HEK293 (cell line): ENCODE measurements around the gene TRMT1.

Source experiments
- CTCF ChIA-PET: fragments of 350-600 bp; formaldehyde crosslinking; extraction: SDS; loops from one replicate; lab custom pipeline; 2021; ENCODE audit warnings: antibody characterized with exemption; lab: Yijun Ruan, JAX
- POLR2A ChIA-PET: fragments of 300-600 bp; formaldehyde crosslinking; extraction: SDS; loops from one replicate; lab custom pipeline; 2020; ENCODE audit warnings: antibody characterized with exemption, inconsistent platforms; lab: Yijun Ruan, JAX
- H3K27ac ChIP-seq: fragments of 200-500 bp; sonication (Bioruptor generic); 2 replicates; pipeline ENCODE4 v1.5.1; 2014; ENCODE audit warnings: low read depth, low read length, control low read depth, inconsistent platforms; ENCODE audit errors: extremely low read depth
- H3K36me3 ChIP-seq, 2 experiments: fragments of 200-500 bp in 1 of 2; sonication (Bioruptor generic) in 1 of 2; 1 replicate in 1 of 2; 2 replicates in 1 of 2; pipeline ENCODE4 v1.5.1; 2014 to 2017; ENCODE audit warnings: inconsistent platforms in 2 of 2, low read length in 2 of 2; ENCODE audit not compliant: control insufficient read depth in 2 of 2, insufficient read depth in 1 of 2
- H3K4me1 ChIP-seq: fragments of 200-500 bp; sonication (Bioruptor generic); 2 replicates; pipeline ENCODE4 v1.5.1; 2014; ENCODE audit warnings: mild to moderate bottlenecking, low read length, inconsistent platforms; ENCODE audit not compliant: control insufficient read depth, insufficient read depth
- H3K4me3 ChIP-seq: 2 replicates; pipeline ENCODE4 v1.5.1; 2011; ENCODE audit warnings: low read depth, mild to moderate bottlenecking, control low read depth, low read length, moderate library complexity
- H3K9me3 ChIP-seq: fragments of 200-500 bp; sonication (Bioruptor generic); 2 replicates; pipeline ENCODE4 v1.5.1; 2014; ENCODE audit warnings: low read depth, low read length, inconsistent platforms; ENCODE audit not compliant: control insufficient read depth, insufficient read depth
- GLIS1 ChIP-seq: fragments of 450-650 bp; formaldehyde crosslinking; IDR thresholded peaks from 2 replicates; pipeline ENCODE4 v1.5.1; 2016; ENCODE audit warnings: missing biosample characterization, missing genetic modification characterization
- SCRT1 ChIP-seq: fragments of 450-650 bp; formaldehyde crosslinking; IDR thresholded peaks from 2 replicates; pipeline ENCODE4 v1.5.1; 2016; ENCODE audit warnings: missing biosample characterization, missing genetic modification characterization, borderline replicate concordance
- SCRT2 ChIP-seq: fragments of 450-650 bp; formaldehyde crosslinking; IDR thresholded peaks from 2 replicates; pipeline ENCODE4 v1.5.1; 2016; ENCODE audit warnings: missing biosample characterization, missing genetic modification characterization
- TRIM28 ChIP-seq: IDR thresholded peaks from 2 replicates; pipeline ENCODE4 v1.6.1; 2011; ENCODE audit warnings: low read length, control low read depth, borderline replicate concordance
- ZBTB17 ChIP-seq: fragments of 450-650 bp; formaldehyde crosslinking; IDR thresholded peaks from 2 replicates; pipeline ENCODE4 v1.5.1; 2016; ENCODE audit warnings: missing biosample characterization, missing genetic modification characterization
- ZFHX2 ChIP-seq: fragments of 450-650 bp; formaldehyde crosslinking; conservative IDR thresholded peaks from 2 replicates; pipeline ENCODE4 v1.5.1; 2016; ENCODE audit warnings: missing biosample characterization, missing genetic modification characterization
- ZIC2 ChIP-seq: fragments of 450-650 bp; formaldehyde crosslinking; IDR thresholded peaks from 2 replicates; pipeline ENCODE4 v1.5.1; 2016; ENCODE audit warnings: missing biosample characterization, missing genetic modification characterization
- ZNF138 ChIP-seq: fragments of 450-650 bp; formaldehyde crosslinking; IDR thresholded peaks from 2 replicates; pipeline ENCODE4 v1.5.1; 2016; ENCODE audit warnings: missing biosample characterization, missing genetic modification characterization, borderline replicate concordance
- ZNF146 ChIP-seq: fragments of 450-650 bp; formaldehyde crosslinking; IDR thresholded peaks from 2 replicates; pipeline ENCODE4 v1.5.1; 2016; ENCODE audit warnings: missing biosample characterization, missing genetic modification characterization
- ZNF23 ChIP-seq: fragments of 450-650 bp; formaldehyde crosslinking; IDR thresholded peaks from 2 replicates; pipeline ENCODE4 v1.5.1; 2016; ENCODE audit warnings: missing biosample characterization, missing genetic modification characterization, borderline replicate concordance
- ZNF530 ChIP-seq: fragments of 450-650 bp; formaldehyde crosslinking; IDR thresholded peaks from 2 replicates; pipeline ENCODE4 v1.5.1; 2016; ENCODE audit warnings: low read depth, missing biosample characterization, missing genetic modification characterization
- ZNF548 ChIP-seq: fragments of 450-650 bp; formaldehyde crosslinking; IDR thresholded peaks from 2 replicates; pipeline ENCODE4 v1.5.1; 2016; ENCODE audit warnings: missing biosample characterization, missing genetic modification characterization
- ZNF600 ChIP-seq: fragments of 450-650 bp; formaldehyde crosslinking; IDR thresholded peaks from 2 replicates; pipeline ENCODE4 v1.5.1; 2016; ENCODE audit warnings: missing biosample characterization, missing genetic modification characterization
- ZNF621 ChIP-seq: fragments of 450-650 bp; formaldehyde crosslinking; IDR thresholded peaks from 2 replicates; pipeline ENCODE4 v1.5.1; 2017; ENCODE audit warnings: missing biosample characterization, missing genetic modification characterization
- TF ChIP-seq, protein P1 (sequence below): fragments of 450-650 bp; formaldehyde crosslinking; IDR thresholded peaks from 2 replicates; pipeline ENCODE4 v1.5.1; 2016; ENCODE audit warnings: missing biosample characterization, missing genetic modification characterization
- TF ChIP-seq, protein P2 (sequence below): fragments of 450-650 bp; formaldehyde crosslinking; IDR thresholded peaks from 2 replicates; pipeline ENCODE4 v1.5.1; 2016; ENCODE audit warnings: missing biosample characterization, missing genetic modification characterization
- TF ChIP-seq, protein P3 (sequence below): fragments of 450-650 bp; formaldehyde crosslinking; IDR thresholded peaks from 2 replicates; pipeline ENCODE4 v1.5.1; 2016; ENCODE audit warnings: missing biosample characterization, missing genetic modification characterization
- TF ChIP-seq, protein P4 (sequence below): fragments of 450-650 bp; formaldehyde crosslinking; IDR thresholded peaks from 2 replicates; pipeline ENCODE4 v1.5.1; 2016; ENCODE audit warnings: missing biosample characterization, missing genetic modification characterization
- TF ChIP-seq, protein P5 (sequence below): fragments of 450-650 bp; formaldehyde crosslinking; IDR thresholded peaks from 2 replicates; pipeline ENCODE4 v1.5.1; 2016; ENCODE audit warnings: missing biosample characterization, missing genetic modification characterization

Gene TRMT1

DNA sequence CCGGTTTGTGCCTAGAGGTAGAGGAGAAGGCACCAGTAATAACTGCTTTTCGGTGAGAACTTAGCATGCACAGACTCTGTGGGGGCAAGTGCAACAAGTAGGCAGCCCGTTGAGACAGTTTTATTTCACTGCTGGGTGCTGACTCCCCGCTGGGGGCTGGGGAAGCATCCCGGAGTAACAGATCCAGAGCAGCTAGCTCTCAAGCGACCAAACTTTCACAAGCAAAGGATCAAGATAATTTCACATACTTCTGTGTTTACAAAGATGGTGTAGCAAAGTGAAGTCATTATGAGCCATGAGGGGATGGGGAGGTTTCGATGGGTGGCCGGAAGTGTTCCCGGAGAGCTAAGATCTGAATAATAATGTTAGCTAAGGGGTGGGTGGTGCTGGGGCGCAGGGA, 4.3 kb upstream of the TRMT1 start:
- ChIA-PET CTCF (interaction anchor here (0.6 to 1.6 kb wide), 3 partner anchors 27 to 274 kb away, joined by 3 read pairs; no protein-coding TSS in a partner anchor), POLR2A (interaction anchor here (0.5 to 4.2 kb wide), 5 partner anchors 26 to 439 kb away, joined by 3 to 27 read pairs (median 4); partner anchors contain the start of genes DHPS, IER2 and STX10)
- H3K4me3 ChIP-seq: no peak overlapping the region
- H3K4me1 ChIP-seq: peaks cover 7% of the 10 kb centered on the region
- TF ChIP-seq SCRT1 (tag by site-specific recombination) (peak; percentile 52; the same call in 1 of the 2 replicates), ZIC2 (tag by site-specific recombination) (peak; percentile 95), ZNF621 (tag by site-specific recombination) (no peak), GLIS1 (tag by site-specific recombination) (peak; percentile 75), SCRT2 (tag by site-specific recombination) (peak; percentile 93)
- H3K27ac ChIP-seq: no peak overlapping the region
- H3K9me3 ChIP-seq: no peaks in the 10 kb centered on the region
- peaks cover 0 to 48% of the 10 kb centered on the region in 2 experiments; a peak in 2 of 3 replicates for H3K36me3 ChIP-seq

DNA sequence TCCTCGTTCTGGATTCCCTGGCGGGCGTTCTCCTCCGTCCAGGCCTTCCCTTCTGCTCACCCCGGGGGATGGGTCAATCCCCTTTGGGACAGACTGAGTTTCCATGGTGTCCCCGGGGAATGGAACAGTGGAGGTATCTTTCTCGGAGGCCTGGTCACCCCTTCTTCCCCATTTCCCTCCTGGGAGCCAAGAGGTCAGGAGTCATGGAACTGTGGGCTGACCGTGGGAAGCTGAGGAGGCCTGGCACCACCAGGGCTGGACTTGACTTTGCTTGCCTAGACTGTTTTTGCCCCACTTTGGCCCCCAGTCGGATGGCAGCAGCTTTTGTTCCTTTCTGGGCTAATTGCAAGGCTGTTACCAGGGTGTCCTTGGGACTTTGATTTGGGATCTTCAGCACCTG, 3.5 kb upstream of the TRMT1 start:
- Histone ChIP-seq H3K4me3 (no peak overlapping the region), H3K36me3 (peaks cover 0 to 49% of the 10 kb centered on the region in 2 experiments; a peak in 2 of 3 replicates), H3K27ac (no peak overlapping the region), H3K4me1 (peaks cover 7% of the 10 kb centered on the region), H3K9me3 (no peaks in the 10 kb centered on the region)
- TF ChIP-seq, protein P1, sequence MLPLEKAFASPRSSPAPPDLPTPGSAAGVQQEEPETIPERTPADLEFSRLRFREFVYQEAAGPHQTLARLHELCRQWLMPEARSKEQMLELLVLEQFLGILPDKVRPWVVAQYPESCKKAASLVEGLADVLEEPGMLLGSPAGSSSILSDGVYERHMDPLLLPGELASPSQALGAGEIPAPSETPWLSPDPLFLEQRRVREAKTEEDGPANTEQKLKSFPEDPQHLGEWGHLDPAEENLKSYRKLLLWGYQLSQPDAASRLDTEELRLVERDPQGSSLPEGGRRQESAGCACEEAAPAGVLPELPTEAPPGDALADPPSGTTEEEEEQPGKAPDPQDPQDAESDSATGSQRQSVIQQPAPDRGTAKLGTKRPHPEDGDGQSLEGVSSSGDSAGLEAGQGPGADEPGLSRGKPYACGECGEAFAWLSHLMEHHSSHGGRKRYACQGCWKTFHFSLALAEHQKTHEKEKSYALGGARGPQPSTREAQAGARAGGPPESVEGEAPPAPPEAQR: no peak
- TF ChIP-seq ZNF600: peak; percentile 2; the same call in 1 of the 2 replicates
- POLR2A ChIA-PET: interaction anchor here (0.7 to 4.2 kb wide), 5 partner anchors 8 to 35 kb away, joined by 3 to 48 read pairs (median 18); partner anchors contain the start of genes IER2 and STX10
- CTCF ChIA-PET: interaction anchor here (0.5 to 1.6 kb wide), 5 partner anchors 26 to 343 kb away, joined by 3 to 8 read pairs (median 3); no protein-coding TSS in a partner anchor

DNA sequence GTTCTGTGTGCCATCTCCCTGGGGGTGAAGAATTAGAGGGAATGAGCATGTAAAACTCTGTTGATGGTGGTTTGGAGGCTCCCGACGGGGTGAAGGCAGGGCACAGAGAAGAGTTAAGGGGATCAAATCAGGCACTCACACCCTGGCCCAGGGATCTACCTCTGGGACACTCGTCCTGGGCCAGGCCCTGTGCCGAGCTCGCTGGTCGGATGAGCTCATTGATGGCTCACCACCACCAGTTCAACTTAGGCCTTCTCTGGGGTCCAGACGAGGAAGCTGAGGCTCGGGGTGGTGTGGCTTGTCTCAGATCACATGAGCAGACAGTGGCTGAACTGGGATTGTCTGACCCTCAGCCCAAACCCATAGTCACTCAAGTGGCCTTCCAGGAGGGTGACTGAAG, 3.1 kb upstream of the TRMT1 start:
- Histone ChIP-seq H3K4me1 (peaks cover 7% of the 10 kb centered on the region), H3K4me3 (no peak overlapping the region; the same call in 1 of the 2 replicates), H3K9me3 (no peaks in the 10 kb centered on the region), H3K36me3 (peaks cover 2 to 50% of the 10 kb centered on the region in 2 experiments; a peak in 2 of 3 replicates)
- ChIA-PET CTCF (interaction anchor here (0.6 to 1.6 kb wide), 5 partner anchors 25 to 154 kb away, joined by 3 to 8 read pairs (median 3); no protein-coding TSS in a partner anchor), POLR2A (interaction anchor here (0.7 to 4.2 kb wide), 5 partner anchors 9 to 35 kb away, joined by 3 to 48 read pairs (median 18); partner anchors contain the start of genes IER2 and STX10)
- TF ChIP-seq, protein P2, sequence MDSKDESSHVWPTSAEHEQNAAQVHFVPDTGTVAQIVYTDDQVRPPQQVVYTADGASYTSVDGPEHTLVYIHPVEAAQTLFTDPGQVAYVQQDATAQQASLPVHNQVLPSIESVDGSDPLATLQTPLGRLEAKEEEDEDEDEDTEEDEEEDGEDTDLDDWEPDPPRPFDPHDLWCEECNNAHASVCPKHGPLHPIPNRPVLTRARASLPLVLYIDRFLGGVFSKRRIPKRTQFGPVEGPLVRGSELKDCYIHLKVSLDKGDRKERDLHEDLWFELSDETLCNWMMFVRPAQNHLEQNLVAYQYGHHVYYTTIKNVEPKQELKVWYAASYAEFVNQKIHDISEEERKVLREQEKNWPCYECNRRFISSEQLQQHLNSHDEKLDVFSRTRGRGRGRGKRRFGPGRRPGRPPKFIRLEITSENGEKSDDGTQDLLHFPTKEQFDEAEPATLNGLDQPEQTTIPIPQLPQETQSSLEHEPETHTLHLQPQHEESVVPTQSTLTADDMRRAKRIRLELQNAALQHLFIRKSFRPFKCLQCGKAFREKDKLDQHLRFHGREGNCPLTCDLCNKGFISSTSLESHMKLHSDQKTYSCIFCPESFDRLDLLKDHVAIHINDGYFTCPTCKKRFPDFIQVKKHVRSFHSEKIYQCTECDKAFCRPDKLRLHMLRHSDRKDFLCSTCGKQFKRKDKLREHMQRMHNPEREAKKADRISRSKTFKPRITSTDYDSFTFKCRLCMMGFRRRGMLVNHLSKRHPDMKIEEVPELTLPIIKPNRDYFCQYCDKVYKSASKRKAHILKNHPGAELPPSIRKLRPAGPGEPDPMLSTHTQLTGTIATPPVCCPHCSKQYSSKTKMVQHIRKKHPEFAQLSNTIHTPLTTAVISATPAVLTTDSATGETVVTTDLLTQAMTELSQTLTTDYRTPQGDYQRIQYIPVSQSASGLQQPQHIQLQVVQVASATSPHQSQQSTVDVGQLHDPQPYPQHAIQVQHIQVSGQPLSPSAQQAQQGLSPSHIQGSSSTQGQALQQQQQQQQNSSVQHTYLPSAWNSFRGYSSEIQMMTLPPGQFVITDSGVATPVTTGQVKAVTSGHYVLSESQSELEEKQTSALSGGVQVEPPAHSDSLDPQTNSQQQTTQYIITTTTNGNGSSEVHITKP: peak; percentile 38; the same call in 1 of the 2 replicates
- TF ChIP-seq, protein P3, sequence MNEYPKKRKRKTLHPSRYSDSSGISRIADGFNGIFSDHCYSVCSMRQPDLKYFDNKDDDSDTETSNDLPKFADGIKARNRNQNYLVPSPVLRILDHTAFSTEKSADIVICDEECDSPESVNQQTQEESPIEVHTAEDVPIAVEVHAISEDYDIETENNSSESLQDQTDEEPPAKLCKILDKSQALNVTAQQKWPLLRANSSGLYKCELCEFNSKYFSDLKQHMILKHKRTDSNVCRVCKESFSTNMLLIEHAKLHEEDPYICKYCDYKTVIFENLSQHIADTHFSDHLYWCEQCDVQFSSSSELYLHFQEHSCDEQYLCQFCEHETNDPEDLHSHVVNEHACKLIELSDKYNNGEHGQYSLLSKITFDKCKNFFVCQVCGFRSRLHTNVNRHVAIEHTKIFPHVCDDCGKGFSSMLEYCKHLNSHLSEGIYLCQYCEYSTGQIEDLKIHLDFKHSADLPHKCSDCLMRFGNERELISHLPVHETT (tag by site-specific recombination): no peak
- TF ChIP-seq ZNF23 (tag by site-specific recombination): no peak
- TF ChIP-seq ZNF138 (tag by site-specific recombination): no peak
- no peak for TF ChIP-seq TRIM28
- TF ChIP-seq, protein P4, sequence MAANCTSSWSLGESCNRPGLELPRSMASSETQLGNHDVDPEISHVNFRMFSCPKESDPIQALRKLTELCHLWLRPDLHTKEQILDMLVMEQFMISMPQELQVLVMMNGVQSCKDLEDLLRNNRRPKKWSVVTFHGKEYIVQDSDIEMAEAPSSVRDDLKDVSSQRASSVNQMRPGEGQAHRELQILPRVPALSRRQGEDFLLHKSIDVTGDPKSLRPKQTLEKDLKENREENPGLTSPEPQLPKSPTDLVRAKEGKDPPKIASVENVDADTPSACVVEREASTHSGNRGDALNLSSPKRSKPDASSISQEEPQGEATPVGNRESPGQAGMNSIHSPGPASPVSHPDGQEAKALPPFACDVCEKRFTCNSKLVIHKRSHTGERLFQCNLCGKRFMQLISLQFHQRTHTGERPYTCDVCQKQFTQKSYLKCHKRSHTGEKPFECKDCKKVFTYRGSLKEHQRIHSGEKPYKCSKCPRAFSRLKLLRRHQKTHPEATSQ (tag by site-specific recombination): no peak
- TF ChIP-seq ZBTB17: peak; percentile 68
- TF ChIP-seq ZNF146 (tag by site-specific recombination): no peak
- TF ChIP-seq ZNF600: peak; percentile 43; the same call in 1 of the 2 replicates
- TF ChIP-seq ZFHX2 (tag by site-specific recombination): no peak
- TF ChIP-seq, protein P5, sequence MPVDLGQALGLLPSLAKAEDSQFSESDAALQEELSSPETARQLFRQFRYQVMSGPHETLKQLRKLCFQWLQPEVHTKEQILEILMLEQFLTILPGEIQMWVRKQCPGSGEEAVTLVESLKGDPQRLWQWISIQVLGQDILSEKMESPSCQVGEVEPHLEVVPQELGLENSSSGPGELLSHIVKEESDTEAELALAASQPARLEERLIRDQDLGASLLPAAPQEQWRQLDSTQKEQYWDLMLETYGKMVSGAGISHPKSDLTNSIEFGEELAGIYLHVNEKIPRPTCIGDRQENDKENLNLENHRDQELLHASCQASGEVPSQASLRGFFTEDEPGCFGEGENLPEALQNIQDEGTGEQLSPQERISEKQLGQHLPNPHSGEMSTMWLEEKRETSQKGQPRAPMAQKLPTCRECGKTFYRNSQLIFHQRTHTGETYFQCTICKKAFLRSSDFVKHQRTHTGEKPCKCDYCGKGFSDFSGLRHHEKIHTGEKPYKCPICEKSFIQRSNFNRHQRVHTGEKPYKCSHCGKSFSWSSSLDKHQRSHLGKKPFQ: no peak
- no peak for TF ChIP-seq ZNF548 (tag by site-specific recombination)
- no peak for TF ChIP-seq ZNF530 (tag by site-specific recombination)
- TF ChIP-seq, all 188 proteins: peak for 3
- H3K27ac ChIP-seq: no peak overlapping the region; the same call in 1 of the 2 replicates
